Endothelial cell (in vitro differentiated cells): ENCODE results near the gene NDRG4. TPM values are rescaled to one million over a fixed set of nuclear protein-coding genes. Genes with fewer than 3 reads are reported as not detected.
A peak's percentile ranks its signal among the peaks of the same experiment; 100 is the strongest.

Experiments
- DNase-seq: peaks from one replicate; pipeline ENCODE4 v3.0.0; 2021; ENCODE audit warnings: low spot score
- H3K27ac Mint-ChIP-seq: one replicate; pipeline ENCODE4 v1.8.0; 2021; ENCODE audit warnings: mixed read lengths, inconsistent platforms; ENCODE audit not compliant: unreplicated experiment
- H3K27me3 Mint-ChIP-seq: one replicate; pipeline ENCODE4 v1.8.0; 2021; ENCODE audit warnings: mild to moderate bottlenecking, moderate library complexity, mixed read lengths, inconsistent platforms; ENCODE audit not compliant: unreplicated experiment
- H3K36me3 Mint-ChIP-seq: one replicate; pipeline ENCODE4 v1.8.0; 2021; ENCODE audit warnings: mild to moderate bottlenecking, low read depth, mixed read lengths, inconsistent platforms; ENCODE audit not compliant: unreplicated experiment
- H3K4me1 Mint-ChIP-seq: one replicate; pipeline ENCODE4 v1.8.0; 2021; ENCODE audit warnings: mild to moderate bottlenecking, mixed read lengths, inconsistent platforms; ENCODE audit not compliant: unreplicated experiment
- H3K4me3 Mint-ChIP-seq: one replicate; pipeline ENCODE4 v1.8.0; 2021; ENCODE audit warnings: mild to moderate bottlenecking, mixed read lengths, inconsistent platforms; ENCODE audit not compliant: unreplicated experiment
- H3K9me3 Mint-ChIP-seq: one replicate; pipeline ENCODE4 v1.8.0; 2021; ENCODE audit warnings: mixed read lengths, inconsistent platforms; ENCODE audit not compliant: unreplicated experiment
- CTCF ChIP-seq: fragments of 200-600 bp; sonication (generic); IDR thresholded peaks from one replicate; pipeline ENCODE4 v1.5.0; 2021; ENCODE audit warnings: antibody characterized with exemption; ENCODE audit not compliant: unreplicated experiment
- total RNA-seq: library from RNA; stranded (reverse); fragmentation: NEBNext Ultra II Directional; extraction: Animal tissue kit (Norgen Biotek cat#: 25700); gene quantifications from one replicate; pipeline ENCODE4 v1.2.1, GENCODE V29; 2021; ENCODE audit not compliant: unreplicated experiment

NDRG4 gene
- total RNA-seq, 1 donor from 2014 or later: 5.9 TPM

GRCh38 chr16:58499092-58499511 lies 841 bp upstream of the NDRG4 start:
- Mint-ChIP-seq H3K4me1 (peaks cover 2% of the 10 kb centered on the region), H3K4me3 (no peak overlapping the region), H3K36me3 (no peaks in the 10 kb centered on the region)

GRCh38 chr16:58500430-58501241 lies 693 bp downstream of the NDRG4 start:
- Mint-ChIP-seq H3K4me1 (peaks cover 2% of the 10 kb centered on the region), H3K27ac (no peak overlapping the region), H3K27me3 (peaks cover 14% of the 10 kb centered on the region), H3K36me3 (no peaks in the 10 kb centered on the region), H3K4me3 (peak overlapping the region; percentile 83), H3K9me3 (no peaks in the 10 kb centered on the region)
- DNase-seq: no peak
- no peak for TF ChIP-seq CTCF

More at GRCh38 chr16:58499092-58499511, 841 bp upstream of the NDRG4 start:
- H3K27me3 Mint-ChIP-seq: peaks cover 18% of the 10 kb centered on the region
- H3K9me3 Mint-ChIP-seq: no peaks in the 10 kb centered on the region
- H3K27ac Mint-ChIP-seq: no peak overlapping the region
- TF ChIP-seq CTCF: no peak
- DNase-seq: no peak

GRCh38 chr16:58501242-58502131 lies 1.5 kb downstream of the NDRG4 start:
- H3K36me3 Mint-ChIP-seq: peaks cover 3% of the 10 kb centered on the region
- TF ChIP-seq CTCF: no peak
- DNase-seq: peak; percentile 51
- H3K27ac Mint-ChIP-seq: no peak overlapping the region
- H3K4me3 Mint-ChIP-seq: peak overlapping the region; percentile 83
- peaks cover 2% of the 10 kb centered on the region for H3K4me1 Mint-ChIP-seq
- H3K9me3 Mint-ChIP-seq: no peaks in the 10 kb centered on the region
- peaks cover 17% of the 10 kb centered on the region for H3K27me3 Mint-ChIP-seq

- TF ChIP-seq CTCF: no peak
- Mint-ChIP-seq H3K27ac (no peak overlapping the region), H3K9me3 (no peaks in the 10 kb centered on the region), H3K36me3 (peaks cover 3% of the 10 kb centered on the region), H3K4me1 (peaks cover 2% of the 10 kb centered on the region), H3K4me3 (no peak overlapping the region), H3K27me3 (peaks cover 11% of the 10 kb centered on the region)
- no peak for DNase-seq
Observed at GRCh38 chr16:58502217-58502921, 2.4 kb downstream of the NDRG4 start.
